Activated naive CD4-positive, alpha-beta T cell (primary cell): ENCODE measurements around the gene TUBB.
A peak's percentile ranks its signal among the peaks of the same experiment; 100 is the strongest.

Experiments
- DNase-seq, 4 experiments: peaks; one replicate each; lab custom pipeline; 2025; lab: John Stamatoyannopoulos, UW

TUBB gene

DNA sequence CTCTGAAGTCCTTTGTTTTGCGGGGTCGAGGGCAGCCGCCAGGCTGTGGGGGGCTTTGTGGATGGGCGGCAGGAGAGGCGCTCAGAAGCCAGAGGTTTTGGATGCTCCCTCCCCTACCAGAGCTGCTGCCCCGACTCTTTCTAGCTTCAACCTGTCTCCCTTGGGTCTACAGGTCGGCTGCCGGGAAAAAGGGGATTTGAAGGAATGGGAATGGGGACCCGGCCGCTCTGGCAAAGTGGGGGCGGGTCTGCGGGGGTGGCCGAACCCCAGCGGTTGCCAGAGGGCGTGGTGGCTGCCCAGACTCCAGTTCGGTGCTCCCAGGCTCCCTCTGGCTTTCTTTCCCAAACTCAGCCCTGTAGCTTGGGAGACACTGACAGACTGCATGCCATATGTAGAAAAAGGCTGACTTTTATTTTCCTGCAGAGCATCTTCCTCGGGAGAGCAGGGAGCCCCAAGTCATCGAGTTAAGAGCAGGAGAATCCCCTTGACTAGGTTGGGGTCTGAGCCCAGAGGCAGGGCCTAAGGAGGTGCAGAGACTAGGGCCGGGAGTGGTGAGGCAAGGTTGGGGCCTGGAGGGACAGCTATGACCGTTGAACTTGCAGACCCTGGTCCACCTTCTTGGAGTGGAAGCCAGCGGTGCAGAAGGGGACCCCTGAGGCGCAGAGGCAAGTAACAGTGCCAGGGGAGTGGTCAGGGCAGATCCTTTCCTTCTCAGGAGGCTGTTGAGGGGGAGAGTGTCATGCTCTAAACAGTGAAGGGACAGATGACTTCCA lies 32.3 kb upstream of the TUBB start:
- DNase-seq: no peak

GRCh38 chr6:30688569-30688968 lies 31.6 kb upstream of the TUBB start:
- DNase-seq: no peak

GRCh38 chr6:30689022-30689865 lies 30.9 kb upstream of the TUBB start:
- DNase-seq: no peak

DNA sequence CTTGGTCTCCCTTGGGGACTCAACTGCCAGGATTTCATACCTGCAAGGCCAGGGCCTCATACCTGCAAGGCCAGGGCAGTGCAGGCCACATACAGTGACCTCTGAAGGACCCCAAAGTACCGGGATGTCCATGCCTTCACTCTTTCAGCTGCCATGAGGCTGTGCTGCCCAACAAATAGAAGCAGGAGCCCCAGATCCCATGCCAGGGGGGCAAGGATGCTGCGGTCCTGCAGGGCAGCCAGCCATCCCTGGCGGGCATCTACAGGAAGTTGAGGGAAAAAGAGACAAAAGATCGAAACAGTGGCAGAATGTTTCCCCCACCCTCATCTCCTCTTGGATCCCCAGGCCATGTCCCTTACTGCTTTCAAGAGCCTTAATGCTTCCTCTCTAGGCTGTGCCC lies 30.2 kb upstream of the TUBB start:
- DNase-seq: no peak

- DNase-seq: peak; percentile 18 to 62 (median 37)
These were observed 29.5 kb upstream of the TUBB start, which contains the start of gene NRM for GRCh38 chr6:30690403-30691207. NRM (minus strand) TSS chr6:30690984; CDS start chr6:30690974, 10 bp downstream.

GRCh38 chr6:30691208-30691847 lies 28.8 kb upstream of the TUBB start:
- DNase-seq: no peak

GRCh38 chr6:30696432-30696831 lies 23.7 kb upstream of the TUBB start:
- DNase-seq: no peak

GRCh38 chr6:30700340-30700739 lies 19.8 kb upstream of the TUBB start:
- no peak for DNase-seq

- no peak for DNase-seq
These were observed 17.1 kb upstream of the TUBB start for GRCh38 chr6:30703011-30703410.

DNA sequence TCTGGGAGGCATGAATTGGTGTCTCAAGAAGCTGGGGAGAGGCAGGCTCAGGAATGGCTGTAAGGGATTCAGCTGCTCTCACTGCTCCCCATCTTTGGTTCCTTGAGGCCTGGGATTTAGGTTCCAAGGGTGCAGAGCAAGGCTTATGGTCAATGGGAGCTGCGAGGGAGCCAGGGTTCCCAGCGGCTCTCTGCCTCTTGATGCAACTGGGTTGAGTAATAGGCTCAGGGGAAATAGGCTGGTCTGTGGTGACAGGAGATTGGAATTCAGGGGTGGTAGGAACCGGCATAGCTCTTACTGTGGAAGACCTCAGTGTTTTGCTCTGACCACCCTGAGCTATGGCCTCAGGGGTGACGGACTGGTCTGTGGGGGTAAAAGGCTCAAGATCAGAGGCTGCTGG lies 16.3 kb upstream of the TUBB start:
- no peak for DNase-seq

GRCh38 chr6:30705620-30706019 lies 14.5 kb upstream of the TUBB start:
- DNase-seq: no peak

GRCh38 chr6:30707281-30707850 lies 12.8 kb upstream of the TUBB start:
- no peak for DNase-seq

- DNase-seq: no peak
These were observed 10.9 kb upstream of the TUBB start for GRCh38 chr6:30709101-30709868.

DNA sequence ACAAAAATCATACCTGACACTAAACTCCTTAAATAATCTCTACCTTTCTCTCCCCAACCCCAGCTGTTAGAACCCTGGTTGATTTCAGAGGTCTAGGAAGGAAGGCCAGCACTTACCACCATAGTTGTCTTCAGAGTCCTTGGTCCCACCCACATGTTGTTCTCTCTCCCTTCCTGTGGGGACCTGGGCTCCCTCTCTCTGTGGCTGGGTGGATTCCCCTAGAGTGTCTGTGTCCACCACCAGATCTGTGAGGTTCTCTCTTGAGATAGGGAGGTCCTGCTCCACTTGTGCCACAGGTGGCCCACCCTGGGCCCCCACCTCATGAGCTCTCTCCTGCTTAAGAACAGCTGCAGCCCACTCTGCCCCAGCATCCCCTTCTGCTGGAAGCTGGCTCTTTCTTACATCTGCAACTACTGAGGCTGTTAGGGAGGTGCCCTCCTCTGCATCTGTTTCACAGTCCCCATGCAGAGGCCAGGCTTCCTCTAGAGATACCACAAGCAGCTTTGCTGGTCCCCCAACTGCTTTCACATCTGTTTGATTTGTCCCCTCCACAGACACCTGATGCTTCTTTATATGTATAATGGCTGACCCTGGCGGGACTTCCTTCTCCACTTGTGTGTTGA lies 8.3 kb upstream of the TUBB start:
- no peak for DNase-seq

- no peak for DNase-seq
These were observed 7.7 kb upstream of the TUBB start for GRCh38 chr6:30712441-30712945.

DNA sequence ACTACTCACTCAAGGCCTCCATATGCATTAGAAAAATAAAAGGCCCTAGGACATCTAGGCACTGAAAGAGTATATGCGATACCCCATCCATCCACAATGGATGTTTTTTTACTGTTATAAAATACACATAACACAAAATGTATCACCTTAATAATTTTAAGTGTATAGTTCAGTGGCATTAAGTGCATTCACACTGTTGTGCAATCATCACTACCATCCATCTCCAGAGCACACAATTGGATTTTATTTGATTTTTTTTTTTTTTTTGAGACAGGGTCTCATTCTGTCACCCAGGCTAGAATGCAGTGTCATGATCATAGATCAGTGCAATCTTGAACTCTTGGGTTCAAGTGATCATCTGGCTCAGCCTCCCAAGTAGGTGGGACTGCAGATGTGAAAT lies 5.9 kb upstream of the TUBB start:
- DNase-seq: no peak

GRCh38 chr6:30716879-30717128 lies 3.3 kb upstream of the TUBB start:
- DNase-seq: no peak

DNA sequence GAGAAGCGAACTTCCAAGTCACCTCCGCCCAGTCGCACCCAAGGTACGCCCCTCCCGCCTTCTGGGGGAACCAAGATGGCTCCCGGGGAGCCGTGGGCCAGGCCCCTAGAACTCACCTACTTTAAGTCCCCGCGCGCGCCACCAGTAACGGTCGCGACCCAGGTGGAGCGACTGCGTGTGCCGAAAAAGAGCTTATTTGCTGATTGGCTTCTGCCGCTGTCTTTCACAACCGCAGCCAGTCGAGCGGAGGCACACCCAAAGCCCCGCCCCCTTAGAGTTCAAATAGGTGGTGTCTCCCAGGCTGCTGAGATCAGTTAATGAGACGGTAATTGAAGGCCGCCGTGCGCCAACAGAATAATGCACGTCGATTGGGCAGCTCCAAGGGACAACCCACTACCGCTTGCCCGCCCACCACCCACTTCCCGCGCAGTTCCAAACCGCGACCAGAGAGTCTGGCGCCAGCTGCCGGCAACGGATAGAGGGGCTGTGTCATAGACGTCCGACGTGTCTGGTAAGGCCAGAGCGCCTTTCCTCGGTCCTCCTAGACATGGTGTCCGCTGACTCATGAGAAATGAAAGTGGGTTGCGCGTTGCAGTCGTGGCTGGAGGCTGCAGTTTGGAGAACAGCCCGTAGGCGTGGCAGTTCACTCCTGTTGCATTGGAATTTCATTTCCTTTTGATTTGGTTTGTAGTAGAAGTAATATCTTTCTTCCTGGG lies 2.9 kb upstream of the TUBB start, which contains the start of gene MDC1:
Gene MDC1 (minus strand): TSS at position 153 of the 716 bp plus-strand sequence. CDS start 2,106 bp downstream, outside the sequence.
- peak; percentile 93 to 97 (median 94) for DNase-seq
